AG09309 (cell line): ENCODE data around the gene MIA.
A peak's percentile ranks its signal among the peaks of the same experiment; 100 is the strongest.

Source experiments
- DNase-seq: peaks from one replicate; pipeline ENCODE4 v3.0.0-alpha.2; 2010; ENCODE audit warnings: low read depth
- H3K4me3 ChIP-seq: 2 replicates; pipeline ENCODE4 v1.5.1; 2011; ENCODE audit warnings: mild to moderate bottlenecking, low read depth, low read length, moderate library complexity; ENCODE audit not compliant: control insufficient read depth
- CTCF ChIP-seq: IDR thresholded peaks from 2 replicates; pipeline ENCODE4 v1.5.1; 2011; ENCODE audit warnings: mild to moderate bottlenecking, low read depth, low read length, inconsistent platforms; ENCODE audit not compliant: insufficient read depth, control insufficient read depth; ENCODE audit errors: missing control alignments

The MIA gene

GRCh38 chr19:40743926-40744325, 31.4 kb upstream of the MIA start:
- no peak for TF ChIP-seq CTCF
- DNase-seq: no peak
- H3K4me3 ChIP-seq: no peak overlapping the region

- H3K4me3 ChIP-seq: no peak overlapping the region
- DNase-seq: no peak
- TF ChIP-seq CTCF: no peak
Observed at GRCh38 chr19:40744554-40745401, 30.5 kb upstream of the MIA start.

GRCh38 chr19:40745402-40745780, 29.9 kb upstream of the MIA start:
- TF ChIP-seq CTCF: no peak
- no peak overlapping the region for H3K4me3 ChIP-seq
- no peak for DNase-seq

- DNase-seq: no peak
- no peak overlapping the region for H3K4me3 ChIP-seq
- no peak for TF ChIP-seq CTCF
Observed at GRCh38 chr19:40747536-40747935, 27.8 kb upstream of the MIA start.

GRCh38 chr19:40750058-40750873, 25.1 kb upstream of the MIA start, which contains the start of gene ACTMAP:
Gene ACTMAP (minus strand): TSS chr19:40750477. CDS start chr19:40749803, 674 bp downstream.
- peak; percentile 99 for DNase-seq
- TF ChIP-seq CTCF: no peak
- H3K4me3 ChIP-seq: peak within 1 kb of the TSS; percentile 61

- no peak for TF ChIP-seq CTCF
- DNase-seq: peak; percentile 90
- H3K4me3 ChIP-seq: peak within 1 kb of the TSS; percentile 61
Observed at GRCh38 chr19:40750874-40751537, 24.3 kb upstream of the MIA start, which contains the start of gene SNRPA. Gene SNRPA (plus strand): TSS chr19:40751203. CDS start chr19:40751409, 206 bp downstream.
